HepG2 (cell line): Measurements from ENCODE around the gene RPS28. TPM values are rescaled to one million over a fixed set of nuclear protein-coding genes. Genes with fewer than 3 reads are reported as not detected.

Experiments used
- ELF4 ChIP-seq: sonication (generic); formaldehyde crosslinking; IDR thresholded peaks from 2 replicates; pipeline ENCODE4 v1.5.0; 2020; ENCODE audit warnings: missing genetic modification reagents, mild to moderate bottlenecking, moderate library complexity, borderline replicate concordance
- FOXA3 ChIP-seq: IDR thresholded peaks from 2 replicates; pipeline ENCODE4 v1.6.1; 2016; ENCODE audit warnings: missing genetic modification reagents, missing compliant biosample characterization
- KMT2A ChIP-seq: sonication (generic); formaldehyde crosslinking; IDR thresholded peaks from 2 replicates; pipeline ENCODE4 v1.4.0; 2020; ENCODE audit warnings: missing genetic modification reagents
- NCOR1 ChIP-seq: fragments of 200-600 bp; sonication (generic); IDR thresholded peaks from 2 replicates; pipeline ENCODE4 v1.7.0; 2017; ENCODE audit warnings: antibody characterized with exemption, low read length, borderline replicate concordance
- NR2F6 ChIP-seq, 2 experiments: IDR thresholded peaks; 2 replicates each; pipeline ENCODE4 v1.6.1; 2016; ENCODE audit warnings: antibody characterized with exemption in 1 of 2, mild to moderate bottlenecking in 1 of 2
- NR3C1 ChIP-seq: sonication (generic); formaldehyde crosslinking; IDR thresholded peaks from 2 replicates; pipeline ENCODE4 v1.4.0; 2020; ENCODE audit warnings: missing genetic modification reagents
- PAF1 ChIP-seq: IDR thresholded peaks from 2 replicates; pipeline ENCODE4 v1.6.1; 2016; ENCODE audit warnings: missing genetic modification reagents, missing compliant biosample characterization
- PCBP2 ChIP-seq: fragments of 200-400 bp; formaldehyde crosslinking; optimal IDR thresholded peaks from 2 replicates; pipeline ENCODE3; 2018; ENCODE audit warnings: low read length, low read depth; ENCODE audit not compliant: poor library complexity, severe bottlenecking
- POLR2A ChIP-seq, 2 experiments: IDR thresholded peaks; 2 replicates each; pipeline ENCODE4 v1.6.1; 2011; ENCODE audit warnings: low read depth in 2 of 2, low read length in 2 of 2, mild to moderate bottlenecking in 1 of 2, moderate library complexity in 1 of 2; ENCODE audit not compliant: insufficient read depth in 1 of 2
- RARG ChIP-seq: sonication (generic); formaldehyde crosslinking; IDR thresholded peaks from 2 replicates; pipeline ENCODE4 v1.4.0; 2020; ENCODE audit warnings: low read depth, mild to moderate bottlenecking, missing genetic modification reagents
- RBM39 ChIP-seq: fragments of 200-400 bp; formaldehyde crosslinking; IDR thresholded peaks from one replicate; pipeline ENCODE4 v1.6.1; 2018; ENCODE audit warnings: antibody characterized with exemption, mild to moderate bottlenecking, low read depth, low read length; ENCODE audit not compliant: poor library complexity, severe bottlenecking
- SNAPC2 ChIP-seq: sonication (generic); formaldehyde crosslinking; IDR thresholded peaks from 2 replicates; pipeline ENCODE4 v1.8.1; 2022; ENCODE audit warnings: mild to moderate bottlenecking, missing genetic modification reagents
- ZMYM4 ChIP-seq: sonication (generic); formaldehyde crosslinking; IDR thresholded peaks from 2 replicates; pipeline ENCODE4 v1.8.1; 2023; ENCODE audit warnings: mild to moderate bottlenecking, missing genetic modification reagents
- ZNF234 ChIP-seq: sonication (generic); formaldehyde crosslinking; conservative IDR thresholded peaks from 2 replicates; pipeline ENCODE4 v1.5.1; 2020; ENCODE audit warnings: mild to moderate bottlenecking, missing genetic modification reagents
- ZNF501 ChIP-seq: sonication (generic); formaldehyde crosslinking; IDR thresholded peaks from 2 replicates; pipeline ENCODE4 v1.5.1; 2020; ENCODE audit warnings: mild to moderate bottlenecking, moderate library complexity, missing genetic modification reagents
- ZNF672 ChIP-seq: sonication (generic); formaldehyde crosslinking; IDR thresholded peaks from 2 replicates; pipeline ENCODE4 v1.8.1; 2022; ENCODE audit warnings: missing genetic modification reagents
- ZNF891 ChIP-seq: sonication (generic); formaldehyde crosslinking; IDR thresholded peaks from 2 replicates; pipeline ENCODE4 v1.5.0; 2020; ENCODE audit warnings: mild to moderate bottlenecking, missing genetic modification reagents
- ZSCAN21 ChIP-seq: sonication (generic); formaldehyde crosslinking; IDR thresholded peaks from 2 replicates; pipeline ENCODE4 v1.8.0; 2022; ENCODE audit warnings: mild to moderate bottlenecking, missing genetic modification reagents, moderate library complexity, borderline replicate concordance
- ZSCAN22 ChIP-seq: sonication (generic); formaldehyde crosslinking; IDR thresholded peaks from 2 replicates; pipeline ENCODE4 v1.4.0; 2020; ENCODE audit warnings: mild to moderate bottlenecking, missing genetic modification reagents
- polyA plus RNA-seq, 8 experiments: library from polyadenylated mRNA; depleted of rRNA in 3 of 8; stranded (reverse) in 7 of 8; unstranded in 1 of 8; fragments of >200 nt; fragmentation: Illumina TruSeq in 4 of 8; extraction: Trizol in 4 of 8; gene quantifications; 2 replicates each; pipeline versions ENCODE4 v1.2.1 to v1.2.3, GENCODE V29; 2011 to 2016; ENCODE audit warnings: low read depth in 4 of 8, missing spikeins in 1 of 8, mixed read lengths in 1 of 8; ENCODE audit not compliant: insufficient read depth in 1 of 8
- total RNA-seq, 5 experiments: library from RNA; depleted of rRNA; stranded (reverse); fragments of >200 nt; fragmentation: Illumina TruSeq; extraction: Trizol; gene quantifications; 2 replicates each; pipeline ENCODE4 v1.2.3, GENCODE V29; 2016; ENCODE audit warnings: low read depth in 1 of 5
- TF ChIP-seq, protein P1 (sequence below): sonication (generic); formaldehyde crosslinking; IDR thresholded peaks from 2 replicates; pipeline ENCODE4 v1.4.0; 2020; ENCODE audit warnings: mild to moderate bottlenecking, missing genetic modification reagents
- TF ChIP-seq, protein P2 (sequence below): sonication (generic); formaldehyde crosslinking; IDR thresholded peaks from 2 replicates; pipeline ENCODE4 v1.4.0; 2020; ENCODE audit warnings: missing genetic modification reagents
- TF ChIP-seq, protein P3 (sequence below): sonication (generic); formaldehyde crosslinking; IDR thresholded peaks from 2 replicates; pipeline ENCODE4 v1.5.0; 2020; ENCODE audit warnings: mild to moderate bottlenecking, missing genetic modification reagents
- TF ChIP-seq, protein P4 (sequence below): sonication (generic); formaldehyde crosslinking; IDR thresholded peaks from 2 replicates; pipeline ENCODE4 v1.5.0; 2020; ENCODE audit warnings: mild to moderate bottlenecking, missing genetic modification reagents

The RPS28 gene
- total and polyA plus RNA-seq, 2 of the 13 experiments (the other 11 are each of a cell fraction or from before 2014, with no cell fraction given): 281 to 545 TPM

DNA sequence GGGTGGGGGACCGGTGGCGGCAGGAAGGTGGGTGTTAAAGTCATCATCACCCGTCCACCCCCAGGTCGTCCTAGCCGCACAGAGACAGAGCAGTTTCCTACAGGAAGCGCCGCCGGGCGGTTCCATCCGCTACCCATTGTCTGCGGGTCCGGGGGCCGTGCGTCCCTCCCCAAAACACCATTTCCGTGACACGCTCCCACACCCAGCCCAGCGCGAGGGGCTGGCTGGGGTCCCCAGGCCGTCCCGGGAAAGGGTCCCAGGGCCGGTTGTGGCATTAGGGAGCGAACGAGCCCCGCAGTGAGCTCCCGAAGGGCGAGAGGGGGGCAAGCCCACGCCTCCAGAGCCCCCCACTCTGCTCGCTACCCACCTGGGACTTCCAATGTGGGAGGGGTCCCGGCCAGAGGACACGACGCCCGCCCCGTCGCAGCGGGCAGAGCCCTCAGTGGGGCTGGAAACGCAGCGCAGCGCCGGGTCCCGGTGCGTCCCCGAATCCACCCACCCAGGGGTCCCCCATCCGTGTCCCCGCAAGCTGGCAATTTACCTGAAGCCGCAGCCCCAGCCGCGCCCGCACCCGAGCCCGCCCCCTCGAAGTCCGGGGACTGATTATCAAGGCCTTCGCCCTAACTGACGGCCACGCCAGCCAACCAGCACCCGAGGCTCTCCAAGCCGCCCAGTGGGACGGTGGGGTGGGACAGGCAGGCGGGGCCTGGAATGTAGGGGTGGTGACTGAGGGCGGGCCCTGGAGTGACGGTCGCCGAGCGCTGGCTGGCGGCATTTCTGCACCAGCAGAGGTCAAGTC lies 21.6 kb downstream of the RPS28 start, which contains the start of gene KANK3 (continued):
- TF ChIP-seq NCOR1: no peak
- TF ChIP-seq SNAPC2 (CRISPR knock-in tag): no peak
- TF ChIP-seq, protein P1, sequence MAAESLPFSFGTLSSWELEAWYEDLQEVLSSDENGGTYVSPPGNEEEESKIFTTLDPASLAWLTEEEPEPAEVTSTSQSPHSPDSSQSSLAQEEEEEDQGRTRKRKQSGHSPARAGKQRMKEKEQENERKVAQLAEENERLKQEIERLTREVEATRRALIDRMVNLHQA (CRISPR knock-in tag): no peak
- TF ChIP-seq, protein P2, sequence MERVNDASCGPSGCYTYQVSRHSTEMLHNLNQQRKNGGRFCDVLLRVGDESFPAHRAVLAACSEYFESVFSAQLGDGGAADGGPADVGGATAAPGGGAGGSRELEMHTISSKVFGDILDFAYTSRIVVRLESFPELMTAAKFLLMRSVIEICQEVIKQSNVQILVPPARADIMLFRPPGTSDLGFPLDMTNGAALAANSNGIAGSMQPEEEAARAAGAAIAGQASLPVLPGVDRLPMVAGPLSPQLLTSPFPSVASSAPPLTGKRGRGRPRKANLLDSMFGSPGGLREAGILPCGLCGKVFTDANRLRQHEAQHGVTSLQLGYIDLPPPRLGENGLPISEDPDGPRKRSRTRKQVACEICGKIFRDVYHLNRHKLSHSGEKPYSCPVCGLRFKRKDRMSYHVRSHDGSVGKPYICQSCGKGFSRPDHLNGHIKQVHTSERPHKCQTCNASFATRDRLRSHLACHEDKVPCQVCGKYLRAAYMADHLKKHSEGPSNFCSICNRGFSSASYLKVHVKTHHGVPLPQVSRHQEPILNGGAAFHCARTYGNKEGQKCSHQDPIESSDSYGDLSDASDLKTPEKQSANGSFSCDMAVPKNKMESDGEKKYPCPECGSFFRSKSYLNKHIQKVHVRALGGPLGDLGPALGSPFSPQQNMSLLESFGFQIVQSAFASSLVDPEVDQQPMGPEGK (CRISPR knock-in tag): 0 out of 2 replicates have a peak, but pooled peaks have one; percentile 44
- TF ChIP-seq ELF4 (CRISPR knock-in tag): no peak
- no peak for TF ChIP-seq RARG
- TF ChIP-seq NR3C1: no peak
- TF ChIP-seq, protein P3, sequence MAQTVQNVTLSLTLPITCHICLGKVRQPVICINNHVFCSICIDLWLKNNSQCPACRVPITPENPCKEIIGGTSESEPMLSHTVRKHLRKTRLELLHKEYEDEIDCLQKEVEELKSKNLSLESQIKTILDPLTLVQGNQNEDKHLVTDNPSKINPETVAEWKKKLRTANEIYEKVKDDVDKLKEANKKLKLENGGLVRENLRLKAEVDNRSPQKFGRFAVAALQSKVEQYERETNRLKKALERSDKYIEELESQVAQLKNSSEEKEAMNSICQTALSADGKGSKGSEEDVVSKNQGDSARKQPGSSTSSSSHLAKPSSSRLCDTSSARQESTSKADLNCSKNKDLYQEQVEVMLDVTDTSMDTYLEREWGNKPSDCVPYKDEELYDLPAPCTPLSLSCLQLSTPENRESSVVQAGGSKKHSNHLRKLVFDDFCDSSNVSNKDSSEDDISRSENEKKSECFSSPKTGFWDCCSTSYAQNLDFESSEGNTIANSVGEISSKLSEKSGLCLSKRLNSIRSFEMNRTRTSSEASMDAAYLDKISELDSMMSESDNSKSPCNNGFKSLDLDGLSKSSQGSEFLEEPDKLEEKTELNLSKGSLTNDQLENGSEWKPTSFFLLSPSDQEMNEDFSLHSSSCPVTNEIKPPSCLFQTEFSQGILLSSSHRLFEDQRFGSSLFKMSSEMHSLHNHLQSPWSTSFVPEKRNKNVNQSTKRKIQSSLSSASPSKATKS (CRISPR knock-in tag): no peak
- no peak for TF ChIP-seq PCBP2
- no peak for TF ChIP-seq ZNF891 (CRISPR knock-in tag)
- TF ChIP-seq PAF1 (CRISPR knock-in tag): no peak
- TF ChIP-seq ZMYM4 (CRISPR knock-in tag): peak; percentile 20; the same call in 1 of the 2 replicates
- TF ChIP-seq, protein P4, sequence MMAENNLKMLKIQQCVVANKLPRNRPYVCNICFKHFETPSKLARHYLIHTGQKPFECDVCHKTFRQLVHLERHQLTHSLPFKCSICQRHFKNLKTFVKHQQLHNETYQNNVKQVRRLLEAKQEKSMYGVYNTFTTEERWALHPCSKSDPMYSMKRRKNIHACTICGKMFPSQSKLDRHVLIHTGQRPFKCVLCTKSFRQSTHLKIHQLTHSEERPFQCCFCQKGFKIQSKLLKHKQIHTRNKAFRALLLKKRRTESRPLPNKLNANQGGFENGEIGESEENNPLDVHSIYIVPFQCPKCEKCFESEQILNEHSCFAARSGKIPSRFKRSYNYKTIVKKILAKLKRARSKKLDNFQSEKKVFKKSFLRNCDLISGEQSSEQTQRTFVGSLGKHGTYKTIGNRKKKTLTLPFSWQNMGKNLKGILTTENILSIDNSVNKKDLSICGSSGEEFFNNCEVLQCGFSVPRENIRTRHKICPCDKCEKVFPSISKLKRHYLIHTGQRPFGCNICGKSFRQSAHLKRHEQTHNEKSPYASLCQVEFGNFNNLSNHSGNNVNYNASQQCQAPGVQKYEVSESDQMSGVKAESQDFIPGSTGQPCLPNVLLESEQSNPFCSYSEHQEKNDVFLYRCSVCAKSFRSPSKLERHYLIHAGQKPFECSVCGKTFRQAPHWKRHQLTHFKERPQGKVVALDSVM (CRISPR knock-in tag): no peak
- TF ChIP-seq POLR2A (IDR thresholded peaks at IDR 0.05; ENCODE audit: insufficient read depth in 1 of 2, low read depth in 2 of 2, low read length in 2 of 2): no peak
- no peak for TF ChIP-seq ZSCAN22 (CRISPR knock-in tag)
- peak; percentile 69 for TF ChIP-seq ZNF501 (CRISPR knock-in tag)
- no peak for TF ChIP-seq NR2F6 (IDR thresholded peaks at IDR 0.05)
- TF ChIP-seq NR2F6 (CRISPR knock-in tag; IDR thresholded peaks at IDR 0.05): peak; percentile 27; the same call in 1 of the 2 replicates
- no peak for TF ChIP-seq RBM39
- TF ChIP-seq ZNF672: no peak
- no peak for TF ChIP-seq ZSCAN21
- TF ChIP-seq FOXA3: no peak
- TF ChIP-seq ZNF234: no peak
- no peak for TF ChIP-seq KMT2A (CRISPR knock-in tag)
